NB4 (cell line): ENCODE data around the gene CADM1.

ENCODE experiments used
- CTCF ChIP-seq: IDR thresholded peaks from one replicate; pipeline ENCODE4 v1.5.1; 2012; ENCODE audit warnings: low read depth, low read length
- MAX ChIP-seq: IDR thresholded peaks from 2 replicates; pipeline ENCODE4 v1.6.1; 2011; ENCODE audit warnings: low read depth, low read length
- POLR2A ChIP-seq: IDR thresholded peaks from 2 replicates; pipeline ENCODE4 v1.6.1; 2011; ENCODE audit warnings: mild to moderate bottlenecking; ENCODE audit not compliant: insufficient read length; ENCODE audit errors: extremely low read depth

GRCh38 chr11:115147243-115147807 is 356.9 kb downstream of the CADM1 start:
- TF ChIP-seq CTCF = no peak
- TF ChIP-seq POLR2A = no peak
- no peak for TF ChIP-seq MAX
